Skeletal muscle cell (primary cell): ENCODE measurements around the gene S100A7A.
"Not testable (repeated sequence)": the region's sequence is repeated elsewhere in the genome, so short reads cannot be mapped to it uniquely, and the experiment has no call there.

Experiments used
- DNase-seq: peaks from one replicate; pipeline ENCODE4 v3.0.0-alpha.2; 2010; ENCODE audit warnings: low read depth
- H3K4me3 ChIP-seq: 2 replicates; pipeline ENCODE4 v1.5.1; 2011; ENCODE audit warnings: low read depth, mild to moderate bottlenecking, control low read depth, low read length, moderate library complexity

S100A7A gene

GRCh38 chr1:153443486-153443885, 27.2 kb downstream of the S100A7A start:
- no peak for DNase-seq
- no peak overlapping the region for H3K4me3 ChIP-seq

- no peak overlapping the region for H3K4me3 ChIP-seq
- no peak for DNase-seq
Observed at GRCh38 chr1:153444078-153444477, 27.8 kb downstream of the S100A7A start.

GRCh38 chr1:153447498-153448170, 31.3 kb downstream of the S100A7A start:
- no peak overlapping the region for H3K4me3 ChIP-seq
- peak; percentile 38 for DNase-seq

GRCh38 chr1:153448851-153449250, 32.5 kb downstream of the S100A7A start:
- not testable (repeated sequence) for DNase-seq, H3K4me3 ChIP-seq

- DNase-seq = no peak
- no peak overlapping the region for H3K4me3 ChIP-seq
Observed at GRCh38 chr1:153456396-153456795, 40.1 kb downstream of the S100A7A start.

GRCh38 chr1:153459655-153460054, 43.3 kb downstream of the S100A7A start:
- H3K4me3 ChIP-seq = no peak overlapping the region
- no peak for DNase-seq

GRCh38 chr1:153460551-153460950, 44.2 kb downstream of the S100A7A start, which contains the start of gene S100A7:
Gene S100A7 (minus strand): TSS chr1:153460651. CDS start chr1:153459013, 1,638 bp downstream.
- no peak within 1 kb of the TSS for H3K4me3 ChIP-seq

GRCh38 chr1:153462741-153463140, 46.4 kb downstream of the S100A7A start:
- DNase-seq, H3K4me3 ChIP-seq: not testable (repeated sequence)

More at GRCh38 chr1:153460551-153460950, 44.2 kb downstream of the S100A7A start, which contains the start of gene S100A7:
- DNase-seq = no peak

- H3K4me3 ChIP-seq = no peak overlapping the region
- DNase-seq = no peak
Observed at GRCh38 chr1:153465811-153466636, 49.7 kb downstream of the S100A7A start.

- no peak overlapping the region for H3K4me3 ChIP-seq
- DNase-seq = no peak
Observed at GRCh38 chr1:153466908-153467307, 50.6 kb downstream of the S100A7A start.

GRCh38 chr1:153470707-153471106, 54.4 kb downstream of the S100A7A start:
- DNase-seq = no peak
- H3K4me3 ChIP-seq = no peak overlapping the region
